ENCODE measurements around the gene GALNT18. TPM values are rescaled to one million over a fixed set of nuclear protein-coding genes. Genes with fewer than 3 reads are reported as not detected.

The GALNT18 gene
- total RNA-seq, 2 donors from 2014 or later, result 5.3 to 7.3 TPM

GRCh38 chr11:11265320-11265719 lies 356.5 kb downstream of the GALNT18 start:
- Histone ChIP-seq H3K27me3 (no peaks in the 10 kb centered on the region), H3K4me1 (no peaks in the 10 kb centered on the region), H3K4me3 (no peak overlapping the region), H3K27ac (no peak overlapping the region), H3K36me3 (replicated peaks in 1 of 2; ENCODE audit: insufficient read depth in 1 of 2, low read depth in 2 of 2) (no peaks in the 10 kb centered on the region), H3K9me3 (no peaks in the 10 kb centered on the region)
- 55 to 73% methylated on average over 3 of the region's 3 CpGs for WGBS, 2 donors
- no peak for TF ChIP-seq POLR2A (IDR thresholded peaks at IDR 0.05)
- no peak for TF ChIP-seq CTCF (IDR thresholded peaks at IDR 0.05)
- DNase-seq (no peak), ATAC-seq (no peak)
- intact Hi-C loops (cut with DNase I), result no loop called here

- Histone ChIP-seq H3K9me3 (no peaks in the 10 kb centered on the region), H3K4me3 (no peak overlapping the region), H3K4me1 (no peaks in the 10 kb centered on the region), H3K36me3 (replicated peaks in 1 of 2; ENCODE audit: insufficient read depth in 1 of 2, low read depth in 2 of 2) (no peaks in the 10 kb centered on the region), H3K27ac (no peak overlapping the region), H3K27me3 (no peaks in the 10 kb centered on the region)
- 18 to 29% methylated on average over 8 of the region's 8 CpGs for WGBS, 2 donors
- TF ChIP-seq POLR2A (IDR thresholded peaks at IDR 0.05) (no peak), CTCF (IDR thresholded peaks at IDR 0.05) (no peak)
- ATAC-seq (peak; percentile 48), DNase-seq (peak in 2 of 4 donors; percentile 19 to 35)
- intact Hi-C loops (cut with DNase I), result no loop called here
These were observed 358.4 kb downstream of the GALNT18 start for GRCh38 chr11:11263238-11264005.

GRCh38 chr11:11262171-11262920 lies 359.5 kb downstream of the GALNT18 start:
- intact Hi-C loops (cut with DNase I), result no loop called here
- H3K36me3 ChIP-seq (replicated peaks in 1 of 2; ENCODE audit: insufficient read depth in 1 of 2, low read depth in 2 of 2), result no peaks in the 10 kb centered on the region
- TF ChIP-seq POLR2A (IDR thresholded peaks at IDR 0.05), result no peak
- DNase-seq (no peak), ATAC-seq (no peak)
- H3K9me3 ChIP-seq, result no peaks in the 10 kb centered on the region
- H3K27me3 ChIP-seq, result no peaks in the 10 kb centered on the region
- WGBS, 2 donors, result 70 to 73% methylated on average over 5 of the region's 5 CpGs
- H3K4me1 ChIP-seq, result no peaks in the 10 kb centered on the region
- H3K4me3 ChIP-seq, result no peak overlapping the region
- H3K27ac ChIP-seq, result no peak overlapping the region

GRCh38 chr11:11261629-11262028 lies 360.2 kb downstream of the GALNT18 start:
- Histone ChIP-seq H3K27ac (no peak overlapping the region), H3K36me3 (replicated peaks in 1 of 2; ENCODE audit: insufficient read depth in 1 of 2, low read depth in 2 of 2) (no peaks in the 10 kb centered on the region), H3K4me1 (no peaks in the 10 kb centered on the region), H3K4me3 (no peak overlapping the region), H3K27me3 (no peaks in the 10 kb centered on the region), H3K9me3 (no peaks in the 10 kb centered on the region)
- DNase-seq, result no peak
- ATAC-seq, result no peak
- intact Hi-C loops (cut with DNase I), result no loop called here
- no peak for TF ChIP-seq POLR2A (IDR thresholded peaks at IDR 0.05)
- TF ChIP-seq CTCF (IDR thresholded peaks at IDR 0.05), result no peak
- 73 to 84% methylated on average over 5 of the region's 5 CpGs for WGBS, 2 donors

- Histone ChIP-seq H3K27ac (no peak overlapping the region), H3K4me3 (no peak overlapping the region), H3K4me1 (no peaks in the 10 kb centered on the region), H3K27me3 (no peaks in the 10 kb centered on the region), H3K36me3 (replicated peaks in 1 of 2; ENCODE audit: insufficient read depth in 1 of 2, low read depth in 2 of 2) (no peaks in the 10 kb centered on the region), H3K9me3 (no peaks in the 10 kb centered on the region)
- 64 to 68% methylated on average over 4 of the region's 4 CpGs for WGBS, 2 donors
- no peak for ATAC-seq
- intact Hi-C loops (cut with DNase I), result no loop called here
- no peak for TF ChIP-seq POLR2A (IDR thresholded peaks at IDR 0.05)
- TF ChIP-seq CTCF (IDR thresholded peaks at IDR 0.05), result no peak
- no peak for DNase-seq
These were observed 360.9 kb downstream of the GALNT18 start for GRCh38 chr11:11260903-11261302.

All from body of pancreas (tissue), 4 donors.